ENCODE data around the gene TSC22D4. TPM values are rescaled to one million over a fixed set of nuclear protein-coding genes. Genes with fewer than 3 reads are reported as not detected.

Gene TSC22D4
- polyA plus RNA-seq, 2 of the 4 experiments (the other 2 are of a cell fraction): 7.9 to 28.9 TPM

DNA sequence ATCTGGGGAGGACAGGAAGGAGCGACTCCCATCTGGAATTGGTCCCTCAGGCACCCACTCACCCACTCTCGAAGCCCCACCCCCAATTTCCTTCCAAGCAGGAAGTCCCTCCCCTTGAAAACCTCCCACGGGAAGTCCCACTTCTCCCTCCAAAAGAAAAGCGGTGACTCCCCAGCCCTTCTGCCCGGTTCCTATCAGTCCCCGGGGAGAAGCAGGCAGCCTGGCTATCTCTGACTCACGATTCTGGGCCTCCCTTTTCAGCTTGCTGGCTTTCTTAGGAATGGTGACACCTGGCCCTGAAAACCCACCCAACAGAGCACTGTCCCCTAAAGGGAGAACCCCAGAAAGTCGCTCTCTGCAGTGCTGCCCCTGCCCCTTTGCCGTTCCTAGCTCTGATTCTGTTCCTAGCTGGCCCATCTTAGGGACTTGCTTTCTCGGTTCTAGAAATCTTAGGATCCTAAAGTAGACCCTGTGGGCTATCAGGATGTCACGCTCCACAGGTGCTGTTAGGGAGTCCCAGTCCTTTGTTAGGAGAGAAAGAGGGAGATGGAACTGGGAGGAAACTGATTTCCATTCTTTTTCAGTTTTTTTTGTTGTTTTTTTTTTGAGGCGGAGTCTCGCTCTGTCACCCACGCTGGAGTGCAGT lies 6.0 kb downstream of the TSC22D4 start:
- Histone ChIP-seq H3K4me1 (peaks cover 28% of the 10 kb centered on the region), H3K4me3 (no peak overlapping the region), H3K27ac (peak overlapping the region in 1 of 2 experiments; percentile 20; a peak in 1 of 6 replicates), H3K4me2 (0 out of 3 replicates have a peak overlapping the region, but pooled peaks have one; percentile 2), H3K9me3 (no peaks in the 10 kb centered on the region)
- DNase-seq (ENCODE audit: low read depth in 1 of 2, low spot score in 1 of 2): no peak
- WGBS (ENCODE audit: missing lambda C conversion rate): 62% methylated on average over 14 of the region's 14 CpGs
- ChIA-PET CTCF (interaction anchor here (1.5 to 6.5 kb wide), 3 partner anchors 10 to 92 kb away, joined by 6 to 44 read pairs (median 26); partner anchors contain the start of gene NYAP1), POLR2A (interaction anchor here (0.6 to 1.1 kb wide), 2 partner anchors 113 kb away, joined by 3 read pairs; partner anchors contain the start of genes FBXO24 and LRCH4)
- no peak for TF ChIP-seq BHLHE40 (IDR thresholded peaks at IDR 0.05; ENCODE audit: low read depth, low read length)
- TF ChIP-seq, protein P1, sequence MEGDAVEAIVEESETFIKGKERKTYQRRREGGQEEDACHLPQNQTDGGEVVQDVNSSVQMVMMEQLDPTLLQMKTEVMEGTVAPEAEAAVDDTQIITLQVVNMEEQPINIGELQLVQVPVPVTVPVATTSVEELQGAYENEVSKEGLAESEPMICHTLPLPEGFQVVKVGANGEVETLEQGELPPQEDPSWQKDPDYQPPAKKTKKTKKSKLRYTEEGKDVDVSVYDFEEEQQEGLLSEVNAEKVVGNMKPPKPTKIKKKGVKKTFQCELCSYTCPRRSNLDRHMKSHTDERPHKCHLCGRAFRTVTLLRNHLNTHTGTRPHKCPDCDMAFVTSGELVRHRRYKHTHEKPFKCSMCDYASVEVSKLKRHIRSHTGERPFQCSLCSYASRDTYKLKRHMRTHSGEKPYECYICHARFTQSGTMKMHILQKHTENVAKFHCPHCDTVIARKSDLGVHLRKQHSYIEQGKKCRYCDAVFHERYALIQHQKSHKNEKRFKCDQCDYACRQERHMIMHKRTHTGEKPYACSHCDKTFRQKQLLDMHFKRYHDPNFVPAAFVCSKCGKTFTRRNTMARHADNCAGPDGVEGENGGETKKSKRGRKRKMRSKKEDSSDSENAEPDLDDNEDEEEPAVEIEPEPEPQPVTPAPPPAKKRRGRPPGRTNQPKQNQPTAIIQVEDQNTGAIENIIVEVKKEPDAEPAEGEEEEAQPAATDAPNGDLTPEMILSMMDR (IDR thresholded peaks at IDR 0.05): no peak
- TF ChIP-seq, protein P2, sequence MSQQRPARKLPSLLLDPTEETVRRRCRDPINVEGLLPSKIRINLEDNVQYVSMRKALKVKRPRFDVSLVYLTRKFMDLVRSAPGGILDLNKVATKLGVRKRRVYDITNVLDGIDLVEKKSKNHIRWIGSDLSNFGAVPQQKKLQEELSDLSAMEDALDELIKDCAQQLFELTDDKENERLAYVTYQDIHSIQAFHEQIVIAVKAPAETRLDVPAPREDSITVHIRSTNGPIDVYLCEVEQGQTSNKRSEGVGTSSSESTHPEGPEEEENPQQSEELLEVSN (IDR thresholded peaks at IDR 0.05; ENCODE audit: borderline replicate concordance, low read depth): no peak
- TF ChIP-seq, protein P3, sequence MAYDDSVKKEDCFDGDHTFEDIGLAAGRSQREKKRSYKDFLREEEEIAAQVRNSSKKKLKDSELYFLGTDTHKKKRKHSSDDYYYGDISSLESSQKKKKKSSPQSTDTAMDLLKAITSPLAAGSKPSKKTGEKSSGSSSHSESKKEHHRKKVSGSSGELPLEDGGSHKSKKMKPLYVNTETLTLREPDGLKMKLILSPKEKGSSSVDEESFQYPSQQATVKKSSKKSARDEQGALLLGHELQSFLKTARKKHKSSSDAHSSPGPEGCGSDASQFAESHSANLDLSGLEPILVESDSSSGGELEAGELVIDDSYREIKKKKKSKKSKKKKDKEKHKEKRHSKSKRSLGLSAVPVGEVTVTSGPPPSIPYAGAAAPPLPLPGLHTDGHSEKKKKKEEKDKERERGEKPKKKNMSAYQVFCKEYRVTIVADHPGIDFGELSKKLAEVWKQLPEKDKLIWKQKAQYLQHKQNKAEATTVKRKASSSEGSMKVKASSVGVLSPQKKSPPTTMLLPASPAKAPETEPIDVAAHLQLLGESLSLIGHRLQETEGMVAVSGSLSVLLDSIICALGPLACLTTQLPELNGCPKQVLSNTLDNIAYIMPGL (CRISPR knock-in tag; IDR thresholded peaks at IDR 0.05; ENCODE audit: borderline replicate concordance): no peak
- TF ChIP-seq CBX2 (IDR thresholded peaks at IDR 0.05; ENCODE audit: borderline replicate concordance, low read depth): no peak
- no peak for TF ChIP-seq JUN (IDR thresholded peaks at IDR 0.05)
- TF ChIP-seq CEBPB (IDR thresholded peaks at IDR 0.05): no peak
- no peak for TF ChIP-seq HOXB13 (CRISPR knock-in tag; IDR thresholded peaks at IDR 0.05; ENCODE audit: low read depth)
- TF ChIP-seq JUNB (IDR thresholded peaks at IDR 0.05): no peak
- no peak for TF ChIP-seq FOXS1 (CRISPR knock-in tag; IDR thresholded peaks at IDR 0.05)
- no peak for TF ChIP-seq ZSCAN20 (CRISPR knock-in tag; IDR thresholded peaks at IDR 0.05)
- TF ChIP-seq RNF2 (IDR thresholded peaks at IDR 0.05; ENCODE audit: borderline replicate concordance, low read depth): no peak
- no peak for TF ChIP-seq MYC (IDR thresholded peaks at IDR 0.05; ENCODE audit: borderline replicate concordance, low read length)
- TF ChIP-seq ZNF302 (CRISPR knock-in tag; IDR thresholded peaks at IDR 0.05): no peak
- TF ChIP-seq ZFP36 (IDR thresholded peaks at IDR 0.05; ENCODE audit: borderline replicate concordance, partially characterized antibody): no peak
- no peak for FAIRE-seq
- no peak for ATAC-seq

DNA sequence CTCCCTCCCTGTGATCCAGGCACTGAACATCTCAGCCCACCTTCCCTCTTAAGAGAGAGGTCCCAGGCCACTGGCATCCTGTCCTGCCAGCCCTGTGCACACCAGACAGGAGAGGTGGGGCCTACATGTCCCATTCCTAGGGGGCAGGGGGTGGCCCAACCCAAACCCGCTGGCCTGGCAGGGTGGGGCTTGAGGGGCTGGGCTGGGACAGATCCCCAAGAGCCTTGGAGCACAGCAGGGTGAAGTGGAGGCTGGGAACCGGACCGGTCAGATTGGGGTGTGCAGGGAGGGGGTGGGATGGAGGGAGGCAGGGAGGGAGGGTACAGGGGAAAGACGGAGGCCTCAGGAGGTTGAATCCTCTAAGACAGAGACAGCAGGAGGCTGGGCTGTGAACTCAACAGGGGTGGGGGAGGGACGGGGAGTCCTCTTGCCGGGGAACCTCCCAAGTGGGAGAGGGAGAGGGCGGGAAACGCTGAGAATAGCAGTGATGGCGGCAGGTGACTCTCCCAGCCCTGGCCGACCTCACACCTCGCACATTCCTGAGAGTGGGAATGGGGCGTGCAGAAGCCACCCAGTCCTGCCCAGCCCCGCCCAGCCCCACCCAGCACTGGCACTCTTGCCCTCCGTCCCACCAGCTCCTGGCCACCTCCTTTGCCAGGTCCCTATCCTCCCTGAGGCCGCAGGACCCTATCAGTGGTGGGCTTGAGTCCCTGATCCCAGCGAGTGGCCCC lies 6.7 kb downstream of the TSC22D4 start:
- DNase-seq (ENCODE audit: low read depth in 1 of 2, low spot score in 1 of 2) (no peak), FAIRE-seq (no peak), ATAC-seq (no peak)
- Histone ChIP-seq H3K4me2 (0 out of 3 replicates have a peak overlapping the region, but pooled peaks have one; percentile 2), H3K4me3 (no peak overlapping the region), H3K9me3 (no peaks in the 10 kb centered on the region), H3K27ac (peak overlapping the region in 1 of 2 experiments; percentile 20; a peak in 1 of 6 replicates), H3K4me1 (peaks cover 21% of the 10 kb centered on the region)
- WGBS (ENCODE audit: missing lambda C conversion rate): 90% methylated on average over 11 of the region's 16 CpGs
- CTCF ChIA-PET: interaction anchor here (2.7 to 11.9 kb wide), 4 partner anchors 8 to 89 kb away, joined by 26 to 273 read pairs (median 86); partner anchors contain the start of genes NYAP1 and TSC22D4
- POLR2A ChIA-PET: interaction anchor here (0.6 kb wide), 1 partner anchor 114 kb away, joined by 3 read pairs; the partner anchor contains the start of genes FBXO24 and LRCH4
- TF ChIP-seq, protein P4, sequence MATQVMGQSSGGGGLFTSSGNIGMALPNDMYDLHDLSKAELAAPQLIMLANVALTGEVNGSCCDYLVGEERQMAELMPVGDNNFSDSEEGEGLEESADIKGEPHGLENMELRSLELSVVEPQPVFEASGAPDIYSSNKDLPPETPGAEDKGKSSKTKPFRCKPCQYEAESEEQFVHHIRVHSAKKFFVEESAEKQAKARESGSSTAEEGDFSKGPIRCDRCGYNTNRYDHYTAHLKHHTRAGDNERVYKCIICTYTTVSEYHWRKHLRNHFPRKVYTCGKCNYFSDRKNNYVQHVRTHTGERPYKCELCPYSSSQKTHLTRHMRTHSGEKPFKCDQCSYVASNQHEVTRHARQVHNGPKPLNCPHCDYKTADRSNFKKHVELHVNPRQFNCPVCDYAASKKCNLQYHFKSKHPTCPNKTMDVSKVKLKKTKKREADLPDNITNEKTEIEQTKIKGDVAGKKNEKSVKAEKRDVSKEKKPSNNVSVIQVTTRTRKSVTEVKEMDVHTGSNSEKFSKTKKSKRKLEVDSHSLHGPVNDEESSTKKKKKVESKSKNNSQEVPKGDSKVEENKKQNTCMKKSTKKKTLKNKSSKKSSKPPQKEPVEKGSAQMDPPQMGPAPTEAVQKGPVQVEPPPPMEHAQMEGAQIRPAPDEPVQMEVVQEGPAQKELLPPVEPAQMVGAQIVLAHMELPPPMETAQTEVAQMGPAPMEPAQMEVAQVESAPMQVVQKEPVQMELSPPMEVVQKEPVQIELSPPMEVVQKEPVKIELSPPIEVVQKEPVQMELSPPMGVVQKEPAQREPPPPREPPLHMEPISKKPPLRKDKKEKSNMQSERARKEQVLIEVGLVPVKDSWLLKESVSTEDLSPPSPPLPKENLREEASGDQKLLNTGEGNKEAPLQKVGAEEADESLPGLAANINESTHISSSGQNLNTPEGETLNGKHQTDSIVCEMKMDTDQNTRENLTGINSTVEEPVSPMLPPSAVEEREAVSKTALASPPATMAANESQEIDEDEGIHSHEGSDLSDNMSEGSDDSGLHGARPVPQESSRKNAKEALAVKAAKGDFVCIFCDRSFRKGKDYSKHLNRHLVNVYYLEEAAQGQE (IDR thresholded peaks at IDR 0.05): no peak
- TF ChIP-seq, protein P5, sequence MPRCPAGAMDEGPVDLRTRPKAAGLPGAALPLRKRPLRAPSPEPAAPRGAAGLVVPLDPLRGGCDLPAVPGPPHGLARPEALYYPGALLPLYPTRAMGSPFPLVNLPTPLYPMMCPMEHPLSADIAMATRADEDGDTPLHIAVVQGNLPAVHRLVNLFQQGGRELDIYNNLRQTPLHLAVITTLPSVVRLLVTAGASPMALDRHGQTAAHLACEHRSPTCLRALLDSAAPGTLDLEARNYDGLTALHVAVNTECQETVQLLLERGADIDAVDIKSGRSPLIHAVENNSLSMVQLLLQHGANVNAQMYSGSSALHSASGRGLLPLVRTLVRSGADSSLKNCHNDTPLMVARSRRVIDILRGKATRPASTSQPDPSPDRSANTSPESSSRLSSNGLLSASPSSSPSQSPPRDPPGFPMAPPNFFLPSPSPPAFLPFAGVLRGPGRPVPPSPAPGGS (IDR thresholded peaks at IDR 0.05): no peak
- TF ChIP-seq RNF2 (IDR thresholded peaks at IDR 0.05; ENCODE audit: borderline replicate concordance, low read depth) (no peak), HEYL (CRISPR knock-in tag; IDR thresholded peaks at IDR 0.05) (no peak), KDM1A (IDR thresholded peaks at IDR 0.05; ENCODE audit: low read depth) (no peak), NFE2L2 (conservative IDR thresholded peaks at IDR 0.05; ENCODE audit: low read length) (no peak), POLR2A (IDR thresholded peaks at IDR 0.05; ENCODE audit: low read length) (no peak), MAFK (IDR thresholded peaks at IDR 0.05; ENCODE audit: partially characterized antibody) (no peak), RCOR1 (IDR thresholded peaks at IDR 0.05; ENCODE audit: low read depth, low read length) (no peak), ZNF302 (CRISPR knock-in tag; IDR thresholded peaks at IDR 0.05) (no peak), FOXS1 (CRISPR knock-in tag; IDR thresholded peaks at IDR 0.05) (no peak), SREBF2 (IDR thresholded peaks at IDR 0.05) (no peak), RARB (CRISPR knock-in tag; IDR thresholded peaks at IDR 0.05) (no peak), RFX5 (IDR thresholded peaks at IDR 0.05) (no peak), ZSCAN20 (CRISPR knock-in tag; IDR thresholded peaks at IDR 0.05) (no peak)

All from A549 (cell line).